ENCODE data around the gene IDI2. TPM values are rescaled to one million over a fixed set of nuclear protein-coding genes. Genes with fewer than 3 reads are reported as not detected.
A peak's percentile ranks its signal among the peaks of the same experiment; 100 is the strongest.

Gene IDI2
- total and polyA plus RNA-seq, 2 of the 13 experiments (the other 11 are each of a cell fraction or from before 2014, with no cell fraction given) = not detected

DNA sequence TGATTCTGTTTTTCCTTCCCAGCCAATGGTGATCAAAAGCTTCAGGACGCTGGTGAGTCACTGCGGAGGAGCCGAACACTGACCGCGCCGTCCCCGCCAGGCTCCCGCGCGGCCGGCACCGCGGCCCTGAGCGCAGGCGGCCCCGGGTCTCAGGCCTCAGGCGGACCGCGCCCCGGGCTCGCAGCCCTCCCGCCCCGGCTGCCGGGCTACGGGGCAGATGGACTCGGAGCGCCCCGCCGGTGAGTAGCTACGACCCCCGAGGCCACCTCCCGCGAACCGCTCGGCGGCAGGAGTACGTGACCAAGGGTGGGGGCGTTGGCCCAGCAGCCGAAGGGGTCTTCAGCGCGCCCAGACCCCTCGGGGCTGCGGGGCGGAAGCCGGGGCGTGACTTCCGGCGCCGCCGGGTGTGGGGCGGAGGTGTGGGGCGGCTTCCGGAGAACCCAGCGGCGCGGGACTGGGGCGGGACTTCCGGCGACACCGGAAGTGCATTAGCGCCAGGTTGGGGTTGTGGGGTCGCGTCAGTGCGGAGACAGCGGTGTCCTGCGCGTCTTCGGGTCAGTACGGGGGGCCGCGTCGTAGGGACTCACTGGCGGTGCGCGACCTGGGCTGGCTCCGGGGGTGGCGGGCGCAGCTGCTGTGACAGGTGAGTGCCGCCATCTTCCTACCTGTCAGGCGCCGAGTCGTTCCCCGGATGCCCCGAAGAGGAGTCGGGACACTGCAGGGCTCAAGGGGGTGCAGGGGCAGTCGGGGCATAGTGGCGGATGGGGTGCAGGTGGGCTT is 30.9 kb upstream of the IDI2 start, which contains the start of gene WDR37 (continued):
- TF ChIP-seq, protein P1, sequence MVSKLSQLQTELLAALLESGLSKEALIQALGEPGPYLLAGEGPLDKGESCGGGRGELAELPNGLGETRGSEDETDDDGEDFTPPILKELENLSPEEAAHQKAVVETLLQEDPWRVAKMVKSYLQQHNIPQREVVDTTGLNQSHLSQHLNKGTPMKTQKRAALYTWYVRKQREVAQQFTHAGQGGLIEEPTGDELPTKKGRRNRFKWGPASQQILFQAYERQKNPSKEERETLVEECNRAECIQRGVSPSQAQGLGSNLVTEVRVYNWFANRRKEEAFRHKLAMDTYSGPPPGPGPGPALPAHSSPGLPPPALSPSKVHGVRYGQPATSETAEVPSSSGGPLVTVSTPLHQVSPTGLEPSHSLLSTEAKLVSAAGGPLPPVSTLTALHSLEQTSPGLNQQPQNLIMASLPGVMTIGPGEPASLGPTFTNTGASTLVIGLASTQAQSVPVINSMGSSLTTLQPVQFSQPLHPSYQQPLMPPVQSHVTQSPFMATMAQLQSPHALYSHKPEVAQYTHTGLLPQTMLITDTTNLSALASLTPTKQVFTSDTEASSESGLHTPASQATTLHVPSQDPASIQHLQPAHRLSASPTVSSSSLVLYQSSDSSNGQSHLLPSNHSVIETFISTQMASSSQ (IDR thresholded peaks at IDR 0.05; ENCODE audit: low read depth) = no peak
- TF ChIP-seq, protein P1 (CRISPR knock-in tag; IDR thresholded peaks at IDR 0.05; ENCODE audit: borderline replicate concordance) = peak; percentile 58
- peak; percentile 70; the same call in 1 of the 2 replicates for TF ChIP-seq ZNF317 (CRISPR knock-in tag; IDR thresholded peaks at IDR 0.05)
- TF ChIP-seq WIZ (CRISPR knock-in tag; IDR thresholded peaks at IDR 0.05) = no peak
- TF ChIP-seq ZBTB42 (CRISPR knock-in tag; IDR thresholded peaks at IDR 0.05) = peak; percentile 74; the same call in 1 of the 2 replicates
- no peak for TF ChIP-seq ZNF781 (CRISPR knock-in tag; IDR thresholded peaks at IDR 0.05; ENCODE audit: borderline replicate concordance, not compliant biosample characterization)
- no peak for TF ChIP-seq ZNF138 (CRISPR knock-in tag; IDR thresholded peaks at IDR 0.05; ENCODE audit: low read depth)
- TF ChIP-seq SSRP1 (CRISPR knock-in tag; IDR thresholded peaks at IDR 0.05) = no peak; the same call in 1 of the 2 replicates
- TF ChIP-seq ZNF414 (CRISPR knock-in tag; IDR thresholded peaks at IDR 0.05) = no peak
- TF ChIP-seq HOXA3 (CRISPR knock-in tag; IDR thresholded peaks at IDR 0.05) = peak; percentile 88
- TF ChIP-seq THAP11 (CRISPR knock-in tag; IDR thresholded peaks at IDR 0.05) = peak; percentile 89
- no peak for TF ChIP-seq CBX2 (IDR thresholded peaks at IDR 0.05; ENCODE audit: low read depth, low read length)
- TF ChIP-seq CBX2 (CRISPR knock-in tag; IDR thresholded peaks at IDR 0.05; ENCODE audit: low read depth) = no peak
- no peak for TF ChIP-seq THYN1 (CRISPR knock-in tag; IDR thresholded peaks at IDR 0.05; ENCODE audit: borderline replicate concordance, low read depth)
- TF ChIP-seq, protein P2, sequence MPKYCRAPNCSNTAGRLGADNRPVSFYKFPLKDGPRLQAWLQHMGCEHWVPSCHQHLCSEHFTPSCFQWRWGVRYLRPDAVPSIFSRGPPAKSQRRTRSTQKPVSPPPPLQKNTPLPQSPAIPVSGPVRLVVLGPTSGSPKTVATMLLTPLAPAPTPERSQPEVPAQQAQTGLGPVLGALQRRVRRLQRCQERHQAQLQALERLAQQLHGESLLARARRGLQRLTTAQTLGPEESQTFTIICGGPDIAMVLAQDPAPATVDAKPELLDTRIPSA (CRISPR knock-in tag; IDR thresholded peaks at IDR 0.05; ENCODE audit: borderline replicate concordance) = no peak
- TF ChIP-seq, protein P3, sequence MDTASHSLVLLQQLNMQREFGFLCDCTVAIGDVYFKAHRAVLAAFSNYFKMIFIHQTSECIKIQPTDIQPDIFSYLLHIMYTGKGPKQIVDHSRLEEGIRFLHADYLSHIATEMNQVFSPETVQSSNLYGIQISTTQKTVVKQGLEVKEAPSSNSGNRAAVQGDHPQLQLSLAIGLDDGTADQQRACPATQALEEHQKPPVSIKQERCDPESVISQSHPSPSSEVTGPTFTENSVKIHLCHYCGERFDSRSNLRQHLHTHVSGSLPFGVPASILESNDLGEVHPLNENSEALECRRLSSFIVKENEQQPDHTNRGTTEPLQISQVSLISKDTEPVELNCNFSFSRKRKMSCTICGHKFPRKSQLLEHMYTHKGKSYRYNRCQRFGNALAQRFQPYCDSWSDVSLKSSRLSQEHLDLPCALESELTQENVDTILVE (CRISPR knock-in tag; IDR thresholded peaks at IDR 0.05) = peak; percentile 46; the same call in 1 of the 2 replicates
- TF ChIP-seq, protein P4, sequence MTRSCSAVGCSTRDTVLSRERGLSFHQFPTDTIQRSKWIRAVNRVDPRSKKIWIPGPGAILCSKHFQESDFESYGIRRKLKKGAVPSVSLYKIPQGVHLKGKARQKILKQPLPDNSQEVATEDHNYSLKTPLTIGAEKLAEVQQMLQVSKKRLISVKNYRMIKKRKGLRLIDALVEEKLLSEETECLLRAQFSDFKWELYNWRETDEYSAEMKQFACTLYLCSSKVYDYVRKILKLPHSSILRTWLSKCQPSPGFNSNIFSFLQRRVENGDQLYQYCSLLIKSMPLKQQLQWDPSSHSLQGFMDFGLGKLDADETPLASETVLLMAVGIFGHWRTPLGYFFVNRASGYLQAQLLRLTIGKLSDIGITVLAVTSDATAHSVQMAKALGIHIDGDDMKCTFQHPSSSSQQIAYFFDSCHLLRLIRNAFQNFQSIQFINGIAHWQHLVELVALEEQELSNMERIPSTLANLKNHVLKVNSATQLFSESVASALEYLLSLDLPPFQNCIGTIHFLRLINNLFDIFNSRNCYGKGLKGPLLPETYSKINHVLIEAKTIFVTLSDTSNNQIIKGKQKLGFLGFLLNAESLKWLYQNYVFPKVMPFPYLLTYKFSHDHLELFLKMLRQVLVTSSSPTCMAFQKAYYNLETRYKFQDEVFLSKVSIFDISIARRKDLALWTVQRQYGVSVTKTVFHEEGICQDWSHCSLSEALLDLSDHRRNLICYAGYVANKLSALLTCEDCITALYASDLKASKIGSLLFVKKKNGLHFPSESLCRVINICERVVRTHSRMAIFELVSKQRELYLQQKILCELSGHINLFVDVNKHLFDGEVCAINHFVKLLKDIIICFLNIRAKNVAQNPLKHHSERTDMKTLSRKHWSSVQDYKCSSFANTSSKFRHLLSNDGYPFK (CRISPR knock-in tag; IDR thresholded peaks at IDR 0.05; ENCODE audit: borderline replicate concordance) = peak; percentile 87; the same call in 1 of the 2 replicates
- TF ChIP-seq REL (CRISPR knock-in tag; conservative IDR thresholded peaks at IDR 0.05) = peak; percentile 77; the same call in 1 of the 2 replicates
- TF ChIP-seq FLYWCH1 (CRISPR knock-in tag; IDR thresholded peaks at IDR 0.05) = no peak; the same call in 1 of the 2 replicates
- peak; percentile 69 for TF ChIP-seq ZNF350 (CRISPR knock-in tag; IDR thresholded peaks at IDR 0.05; ENCODE audit: borderline replicate concordance, low read depth)
